HCT116 (cell line): ENCODE results near the gene ATP8A2. TPM values are rescaled to one million over a fixed set of nuclear protein-coding genes. Genes with fewer than 3 reads are reported as not detected.

Experiments
- ATAC-seq: fragments of 200-7000 bp; cut with Tn5 transposase; 2 replicates; pipeline ENCODE4 v1.9.1; 2020; ENCODE audit warnings: mild to moderate bottlenecking, moderate library complexity
- BruUV-seq: library from RNA; stranded (reverse); fragments of 400-500 nt; replicated peaks from 2 replicates; lab custom pipeline; 2021; lab: Mats Ljungman, UMichigan
- CTCF ChIA-PET: fragments of 300-600 bp; sonication (Branson Sonifier 250); formaldehyde crosslinking; loops from one replicate; lab custom pipeline; 2021; ENCODE audit warnings: antibody characterized with exemption; lab: Charles Lee
- POLR2A ChIA-PET: fragments of 300-600, 350-600 bp; sonication (Branson Sonifier 250); formaldehyde crosslinking; loops from one replicate; lab custom pipeline; 2021; ENCODE audit warnings: antibody characterized with exemption; lab: Charles Lee
- RAD21 ChIA-PET, 2 experiments: fragments of 300-600 bp; sonication (Branson Sonifier 250); formaldehyde crosslinking; loops; one replicate each; lab custom pipeline; 2023; ENCODE audit warnings: low total read pairs in 2 of 2; ENCODE audit not compliant: uncharacterized antibody in 2 of 2, unreplicated experiment in 2 of 2, low non-redundant PET in 1 of 2; lab: Charles Lee
- DNase-seq: peaks from one replicate; pipeline ENCODE4 v3.0.0-alpha.2; 2010; ENCODE audit warnings: low read depth, low spot score
- H2AFZ ChIP-seq: fragments of 200-600 bp; shearing (Covaris generic), sonication (generic); 2 replicates; pipeline ENCODE4 v1.6.1; 2017; ENCODE audit warnings: low read depth, mixed run types, mixed read lengths, antibody characterized with exemption, low read length; ENCODE audit not compliant: poor library complexity, severe bottlenecking
- H3K27ac ChIP-seq: 2 replicates; pipeline ENCODE4 v1.5.1; 2012; ENCODE audit warnings: low read depth, low read length
- H3K27me3 ChIP-seq: fragments of 200-600 bp; sonication (generic); 2 replicates; pipeline ENCODE4 v1.6.1; 2016; ENCODE audit warnings: mixed run types, low read length, mixed read lengths; ENCODE audit not compliant: insufficient read depth
- H3K36me3 ChIP-seq, 2 experiments: fragments of 200-500 bp in 1 of 2; fragments of 200-600 bp in 1 of 2; sonication (Bioruptor generic) in 1 of 2; sonication (generic) in 1 of 2; 2 replicates each; pipeline versions ENCODE4 v1.5.1 to v1.6.1; 2014 to 2016; ENCODE audit warnings: low read length in 2 of 2, inconsistent platforms in 1 of 2, mixed read lengths in 1 of 2, mixed run types in 1 of 2; ENCODE audit not compliant: insufficient read depth in 2 of 2, control insufficient read depth in 1 of 2
- H3K4me1 ChIP-seq, 2 experiments: fragments of 200-600 bp in 1 of 2; sonication (generic) in 1 of 2; 2 replicates each; pipeline versions ENCODE4 v1.5.1 to v1.6.1; 2012 to 2017; ENCODE audit warnings: low read length in 2 of 2, inconsistent platforms in 1 of 2, mild to moderate bottlenecking in 1 of 2, mixed read lengths in 1 of 2, mixed run types in 1 of 2, moderate library complexity in 1 of 2; ENCODE audit not compliant: insufficient read depth in 2 of 2, control insufficient read depth in 1 of 2
- H3K4me2 ChIP-seq: fragments of 200-600 bp; sonication (generic); 2 replicates; pipeline ENCODE4 v1.6.1; 2017; ENCODE audit warnings: mixed run types, low read length, mixed read lengths
- H3K4me3 ChIP-seq, 2 experiments: fragments of 200-600 bp in 1 of 2; sonication (generic) in 1 of 2; replicated peaks in 1 of 2; 2 replicates each; pipeline ENCODE4 v1.5.1; 2011 to 2016; ENCODE audit warnings: low read length in 2 of 2, control low read depth in 1 of 2, low read depth in 1 of 2, mild to moderate bottlenecking in 1 of 2, mixed read lengths in 1 of 2, mixed run types in 1 of 2
- H3K79me2 ChIP-seq: fragments of 200-600 bp; sonication (generic); 2 replicates; pipeline ENCODE4 v1.6.1; 2017; ENCODE audit warnings: mild to moderate bottlenecking, mixed run types, low read length, moderate library complexity, mixed read lengths; ENCODE audit not compliant: insufficient read depth
- H3K9ac ChIP-seq: fragments of 200-600 bp; sonication (generic); 2 replicates; pipeline ENCODE4 v1.6.1; 2016; ENCODE audit warnings: low read length, mixed read lengths
- H3K9me2 ChIP-seq: fragments of 200-600 bp; sonication (generic), shearing (Covaris generic); 2 replicates; pipeline ENCODE4 v1.6.1; 2017; ENCODE audit warnings: mixed run types, mild to moderate bottlenecking, moderate library complexity; ENCODE audit not compliant: insufficient read depth
- H3K9me3 ChIP-seq, 2 experiments: fragments of 200-500 bp in 1 of 2; fragments of 200-600 bp in 1 of 2; sonication (Bioruptor generic) in 1 of 2; sonication (generic) in 1 of 2; 2 replicates each; pipeline ENCODE4 v1.6.1; 2014 to 2017; ENCODE audit warnings: low read length in 2 of 2, mixed read lengths in 2 of 2, inconsistent platforms in 1 of 2, low read depth in 1 of 2, mild to moderate bottlenecking in 1 of 2, mixed run types in 1 of 2, moderate library complexity in 1 of 2; ENCODE audit not compliant: control insufficient read depth in 1 of 2, insufficient read depth in 1 of 2
- H4K20me1 ChIP-seq: fragments of 200-600 bp; sonication (generic), shearing (Covaris generic); 2 replicates; pipeline ENCODE4 v1.6.1; 2017; ENCODE audit warnings: mixed run types, mild to moderate bottlenecking, moderate library complexity; ENCODE audit not compliant: insufficient read depth
- CBX3 ChIP-seq: IDR thresholded peaks from 2 replicates; pipeline ENCODE4 v1.6.1; 2012; ENCODE audit warnings: low read depth
- EGR1 ChIP-seq: IDR thresholded peaks from 2 replicates; pipeline ENCODE4 v1.6.1; 2012; ENCODE audit warnings: low read depth
- EZH2 ChIP-seq: fragments of 200-600 bp; sonication (generic); IDR thresholded peaks from 2 replicates; pipeline ENCODE4 v1.6.1; 2017; ENCODE audit warnings: antibody characterized with exemption, mixed run types
- FOSL1 ChIP-seq: IDR thresholded peaks from 2 replicates; pipeline ENCODE4 v1.6.1; 2012; ENCODE audit warnings: low read depth
- JUND ChIP-seq: IDR thresholded peaks from 2 replicates; pipeline ENCODE4 v1.6.1; 2012
- POLR2A ChIP-seq: IDR thresholded peaks from 2 replicates; pipeline ENCODE4 v1.7.0; 2011; ENCODE audit warnings: borderline replicate concordance; ENCODE audit not compliant: insufficient read depth, insufficient read length; ENCODE audit errors: extremely low read depth
- POLR2AphosphoS5 ChIP-seq: IDR thresholded peaks from 2 replicates; pipeline ENCODE4 v1.6.1; 2011; ENCODE audit warnings: mild to moderate bottlenecking, low read depth, low read length, moderate library complexity
- SIN3A ChIP-seq: IDR thresholded peaks from 2 replicates; pipeline ENCODE4 v1.6.1; 2012; ENCODE audit warnings: low read depth
- SP1 ChIP-seq: IDR thresholded peaks from 2 replicates; pipeline ENCODE4 v1.6.1; 2012; ENCODE audit warnings: low read depth
- SRF ChIP-seq: IDR thresholded peaks from 2 replicates; pipeline ENCODE4 v1.6.1; 2012; ENCODE audit warnings: low read depth
- TCF7L2 ChIP-seq: IDR thresholded peaks from 2 replicates; pipeline ENCODE4 v1.7.0; 2011; ENCODE audit warnings: borderline replicate concordance, inconsistent platforms; ENCODE audit not compliant: insufficient read depth, insufficient read length; ENCODE audit errors: extremely low read depth
- YY1 ChIP-seq: IDR thresholded peaks from 2 replicates; pipeline ENCODE4 v1.6.1; 2011; ENCODE audit warnings: low read length, low read depth, moderate library complexity, mild to moderate bottlenecking; ENCODE audit not compliant: insufficient replicate concordance; ENCODE audit errors: extremely low read depth
- ZFX ChIP-seq: fragments of 450-650 bp; IDR thresholded peaks from 2 replicates; pipeline ENCODE4 v1.6.1; 2017
- ZNF274 ChIP-seq: fragments of 200-500 bp; sonication (Bioruptor generic); IDR thresholded peaks from 2 replicates; pipeline ENCODE4 v1.6.1; 2014; ENCODE audit warnings: mild to moderate bottlenecking, low read depth, low read length, inconsistent platforms
- intact Hi-C: fragments of 100-400 bp; cut with micrococcal nuclease; formaldehyde crosslinking; loops from 2 replicates; pipeline ENCODE4 v1.10.0; 2022
- total RNA-seq: library from RNA; stranded (reverse); gene quantifications from one replicate; pipeline ENCODE4 v1.2.1, GENCODE V29; 2021; ENCODE audit not compliant: unreplicated experiment
- TF ChIP-seq, protein P1 (sequence below): IDR thresholded peaks from 2 replicates; pipeline ENCODE4 v1.6.1; 2012; ENCODE audit warnings: low read depth
- TF ChIP-seq, protein P2 (sequence below): IDR thresholded peaks from 2 replicates; pipeline ENCODE4 v1.6.1; 2012
- TF ChIP-seq, protein P3 (sequence below), 3 experiments: fragments of 200-600 bp in 1 of 3; sonication (generic) in 1 of 3; IDR thresholded peaks in 2 of 3; conservative IDR thresholded peaks in 1 of 3; 2 replicates each; pipeline ENCODE4 v1.5.1; 2012 to 2017; ENCODE audit warnings: low read depth in 2 of 3, low read length in 2 of 3, antibody characterized with exemption in 1 of 3, borderline replicate concordance in 1 of 3, control low read depth in 1 of 3, mild to moderate bottlenecking in 1 of 3, mixed read lengths in 1 of 3, mixed run types in 1 of 3, moderate library complexity in 1 of 3; ENCODE audit not compliant: insufficient read depth in 1 of 3
- TF ChIP-seq, protein P4 (sequence below): IDR thresholded peaks from 2 replicates; pipeline ENCODE4 v1.6.1; 2012
- TF ChIP-seq, protein P5 (sequence below): IDR thresholded peaks from 2 replicates; pipeline ENCODE4 v1.6.1; 2011; ENCODE audit warnings: mild to moderate bottlenecking, low read length, moderate library complexity; ENCODE audit not compliant: insufficient replicate concordance; ENCODE audit errors: extremely low read depth

Gene ATP8A2
- total RNA-seq, 1 experiment from 2014 or later = not detected

DNA sequence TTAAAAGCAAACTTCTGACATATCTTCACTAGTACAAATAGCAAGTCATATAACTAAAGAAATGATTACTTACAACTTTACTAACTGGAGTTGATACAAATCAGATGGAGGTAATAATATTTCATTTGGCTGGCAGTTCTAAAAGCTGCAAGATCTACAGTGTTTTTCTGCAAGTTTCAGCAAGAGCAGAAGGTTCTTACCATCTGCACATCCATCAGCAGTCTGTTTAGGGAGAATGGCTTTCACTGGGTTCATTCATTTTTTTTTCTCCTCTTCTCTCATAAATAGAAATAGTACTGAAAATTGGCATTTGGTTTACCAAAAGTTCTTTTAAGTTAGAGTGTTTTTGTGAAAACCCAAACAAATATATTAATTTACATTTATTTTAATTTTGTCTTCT, 683.1 kb downstream of the ATP8A2 start:
- TF ChIP-seq SP1 = no peak
- TF ChIP-seq, protein P1, sequence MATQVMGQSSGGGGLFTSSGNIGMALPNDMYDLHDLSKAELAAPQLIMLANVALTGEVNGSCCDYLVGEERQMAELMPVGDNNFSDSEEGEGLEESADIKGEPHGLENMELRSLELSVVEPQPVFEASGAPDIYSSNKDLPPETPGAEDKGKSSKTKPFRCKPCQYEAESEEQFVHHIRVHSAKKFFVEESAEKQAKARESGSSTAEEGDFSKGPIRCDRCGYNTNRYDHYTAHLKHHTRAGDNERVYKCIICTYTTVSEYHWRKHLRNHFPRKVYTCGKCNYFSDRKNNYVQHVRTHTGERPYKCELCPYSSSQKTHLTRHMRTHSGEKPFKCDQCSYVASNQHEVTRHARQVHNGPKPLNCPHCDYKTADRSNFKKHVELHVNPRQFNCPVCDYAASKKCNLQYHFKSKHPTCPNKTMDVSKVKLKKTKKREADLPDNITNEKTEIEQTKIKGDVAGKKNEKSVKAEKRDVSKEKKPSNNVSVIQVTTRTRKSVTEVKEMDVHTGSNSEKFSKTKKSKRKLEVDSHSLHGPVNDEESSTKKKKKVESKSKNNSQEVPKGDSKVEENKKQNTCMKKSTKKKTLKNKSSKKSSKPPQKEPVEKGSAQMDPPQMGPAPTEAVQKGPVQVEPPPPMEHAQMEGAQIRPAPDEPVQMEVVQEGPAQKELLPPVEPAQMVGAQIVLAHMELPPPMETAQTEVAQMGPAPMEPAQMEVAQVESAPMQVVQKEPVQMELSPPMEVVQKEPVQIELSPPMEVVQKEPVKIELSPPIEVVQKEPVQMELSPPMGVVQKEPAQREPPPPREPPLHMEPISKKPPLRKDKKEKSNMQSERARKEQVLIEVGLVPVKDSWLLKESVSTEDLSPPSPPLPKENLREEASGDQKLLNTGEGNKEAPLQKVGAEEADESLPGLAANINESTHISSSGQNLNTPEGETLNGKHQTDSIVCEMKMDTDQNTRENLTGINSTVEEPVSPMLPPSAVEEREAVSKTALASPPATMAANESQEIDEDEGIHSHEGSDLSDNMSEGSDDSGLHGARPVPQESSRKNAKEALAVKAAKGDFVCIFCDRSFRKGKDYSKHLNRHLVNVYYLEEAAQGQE = no peak
- TF ChIP-seq POLR2A = no peak
- TF ChIP-seq, protein P2, sequence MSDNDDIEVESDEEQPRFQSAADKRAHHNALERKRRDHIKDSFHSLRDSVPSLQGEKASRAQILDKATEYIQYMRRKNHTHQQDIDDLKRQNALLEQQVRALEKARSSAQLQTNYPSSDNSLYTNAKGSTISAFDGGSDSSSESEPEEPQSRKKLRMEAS = no peak
- TF ChIP-seq EZH2 = no peak
- TF ChIP-seq JUND = no peak
- TF ChIP-seq EGR1 = no peak
- no peak for TF ChIP-seq TCF7L2
- TF ChIP-seq ZFX = no peak
- no peak for TF ChIP-seq SIN3A
- no peak for TF ChIP-seq FOSL1
- no peak for TF ChIP-seq POLR2AphosphoS5
- TF ChIP-seq, protein P3, sequence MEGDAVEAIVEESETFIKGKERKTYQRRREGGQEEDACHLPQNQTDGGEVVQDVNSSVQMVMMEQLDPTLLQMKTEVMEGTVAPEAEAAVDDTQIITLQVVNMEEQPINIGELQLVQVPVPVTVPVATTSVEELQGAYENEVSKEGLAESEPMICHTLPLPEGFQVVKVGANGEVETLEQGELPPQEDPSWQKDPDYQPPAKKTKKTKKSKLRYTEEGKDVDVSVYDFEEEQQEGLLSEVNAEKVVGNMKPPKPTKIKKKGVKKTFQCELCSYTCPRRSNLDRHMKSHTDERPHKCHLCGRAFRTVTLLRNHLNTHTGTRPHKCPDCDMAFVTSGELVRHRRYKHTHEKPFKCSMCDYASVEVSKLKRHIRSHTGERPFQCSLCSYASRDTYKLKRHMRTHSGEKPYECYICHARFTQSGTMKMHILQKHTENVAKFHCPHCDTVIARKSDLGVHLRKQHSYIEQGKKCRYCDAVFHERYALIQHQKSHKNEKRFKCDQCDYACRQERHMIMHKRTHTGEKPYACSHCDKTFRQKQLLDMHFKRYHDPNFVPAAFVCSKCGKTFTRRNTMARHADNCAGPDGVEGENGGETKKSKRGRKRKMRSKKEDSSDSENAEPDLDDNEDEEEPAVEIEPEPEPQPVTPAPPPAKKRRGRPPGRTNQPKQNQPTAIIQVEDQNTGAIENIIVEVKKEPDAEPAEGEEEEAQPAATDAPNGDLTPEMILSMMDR (IDR thresholded peaks at IDR 0.05 in 2 of 3, conservative IDR thresholded peaks at IDR 0.05 in 1 of 3; ENCODE audit: borderline replicate concordance in 1 of 3, insufficient read depth in 1 of 3, low read depth in 2 of 3, low read length in 2 of 3) = no peak
- no peak for TF ChIP-seq ZNF274
- TF ChIP-seq SRF = no peak
- no peak for TF ChIP-seq YY1
- TF ChIP-seq, protein P4, sequence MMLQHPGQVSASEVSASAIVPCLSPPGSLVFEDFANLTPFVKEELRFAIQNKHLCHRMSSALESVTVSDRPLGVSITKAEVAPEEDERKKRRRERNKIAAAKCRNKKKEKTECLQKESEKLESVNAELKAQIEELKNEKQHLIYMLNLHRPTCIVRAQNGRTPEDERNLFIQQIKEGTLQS = no peak
- TF ChIP-seq, protein P5, sequence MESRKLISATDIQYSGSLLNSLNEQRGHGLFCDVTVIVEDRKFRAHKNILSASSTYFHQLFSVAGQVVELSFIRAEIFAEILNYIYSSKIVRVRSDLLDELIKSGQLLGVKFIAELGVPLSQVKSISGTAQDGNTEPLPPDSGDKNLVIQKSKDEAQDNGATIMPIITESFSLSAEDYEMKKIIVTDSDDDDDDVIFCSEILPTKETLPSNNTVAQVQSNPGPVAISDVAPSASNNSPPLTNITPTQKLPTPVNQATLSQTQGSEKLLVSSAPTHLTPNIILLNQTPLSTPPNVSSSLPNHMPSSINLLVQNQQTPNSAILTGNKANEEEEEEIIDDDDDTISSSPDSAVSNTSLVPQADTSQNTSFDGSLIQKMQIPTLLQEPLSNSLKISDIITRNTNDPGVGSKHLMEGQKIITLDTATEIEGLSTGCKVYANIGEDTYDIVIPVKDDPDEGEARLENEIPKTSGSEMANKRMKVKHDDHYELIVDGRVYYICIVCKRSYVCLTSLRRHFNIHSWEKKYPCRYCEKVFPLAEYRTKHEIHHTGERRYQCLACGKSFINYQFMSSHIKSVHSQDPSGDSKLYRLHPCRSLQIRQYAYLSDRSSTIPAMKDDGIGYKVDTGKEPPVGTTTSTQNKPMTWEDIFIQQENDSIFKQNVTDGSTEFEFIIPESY = no peak
- TF ChIP-seq CBX3 = no peak
- TF ChIP-seq, all 23 proteins: peak for 0
- no peak overlapping the region for H3K4me2 ChIP-seq
- DNase-seq (no peak), ATAC-seq (no peak)
- H3K4me1 ChIP-seq = no peaks in the 10 kb centered on the region
- no peak overlapping the region for H2AFZ ChIP-seq
- no peaks in the 10 kb centered on the region for H3K36me3 ChIP-seq
- H3K27me3 ChIP-seq = peaks cover 37% of the 10 kb centered on the region
- ChIA-PET RAD21 (no interaction called here), CTCF (no interaction called here), POLR2A (no interaction called here)
- no peaks in the 10 kb centered on the region for H3K9me3 ChIP-seq
- no peaks in the 10 kb centered on the region for H3K79me2 ChIP-seq
- H4K20me1 ChIP-seq = no peaks in the 10 kb centered on the region
- intact Hi-C loops = no loop called here
- BruUV-seq = no TSS peak
- no peak overlapping the region for H3K27ac ChIP-seq
- no peak overlapping the region for H3K4me3 ChIP-seq
- H3K9ac ChIP-seq = no peak overlapping the region
- no peaks in the 10 kb centered on the region for H3K9me2 ChIP-seq
